GM21786 (cell line): ENCODE results near the gene MACO1.
"Not testable (repeated sequence)": the region's sequence is repeated elsewhere in the genome, so short reads cannot be mapped to it uniquely, and the experiment has no call there.

Experiments
- ATAC-seq: cut with Tn5 transposase; IDR thresholded peaks from one replicate; pipeline ENCODE4 v1.9.1; 2021; ENCODE audit not compliant: unreplicated experiment

Gene MACO1

GRCh38 chr1:25458541-25459298, 28.0 kb downstream of the MACO1 start:
- no peak for ATAC-seq

- ATAC-seq, result no peak
These were observed 29.3 kb downstream of the MACO1 start for GRCh38 chr1:25460020-25460419.

- not testable (repeated sequence) for ATAC-seq
These were observed 30.1 kb downstream of the MACO1 start for GRCh38 chr1:25460816-25461215.

GRCh38 chr1:25461849-25462248, 31.2 kb downstream of the MACO1 start:
- no peak for ATAC-seq

- no peak for ATAC-seq
These were observed 32.0 kb downstream of the MACO1 start for GRCh38 chr1:25462732-25463131.

GRCh38 chr1:25467193-25467592, 36.5 kb downstream of the MACO1 start:
- ATAC-seq, result no peak

GRCh38 chr1:25467616-25468015, 36.9 kb downstream of the MACO1 start:
- ATAC-seq, result no peak

GRCh38 chr1:25468033-25468432, 37.3 kb downstream of the MACO1 start:
- no peak for ATAC-seq

- no peak for ATAC-seq
These were observed 38.5 kb downstream of the MACO1 start for GRCh38 chr1:25469177-25469576.

- ATAC-seq, result no peak
These were observed 41.8 kb downstream of the MACO1 start for GRCh38 chr1:25472471-25472870.

- ATAC-seq, result no peak
These were observed 43.0 kb downstream of the MACO1 start for GRCh38 chr1:25473653-25474225.

GRCh38 chr1:25474439-25475047, 43.8 kb downstream of the MACO1 start:
- ATAC-seq, result no peak

GRCh38 chr1:25476186-25477097, 45.7 kb downstream of the MACO1 start:
- no peak for ATAC-seq

GRCh38 chr1:25477448-25478034, 46.8 kb downstream of the MACO1 start:
- ATAC-seq, result no peak

GRCh38 chr1:25478633-25479032, 47.9 kb downstream of the MACO1 start:
- ATAC-seq, result no peak

- ATAC-seq, result no peak
These were observed 50.9 kb downstream of the MACO1 start for GRCh38 chr1:25481625-25482024.

GRCh38 chr1:25482211-25482610, 51.5 kb downstream of the MACO1 start:
- no peak for ATAC-seq

GRCh38 chr1:25484096-25484495, 53.4 kb downstream of the MACO1 start:
- no peak for ATAC-seq

GRCh38 chr1:25484533-25484932, 53.8 kb downstream of the MACO1 start:
- ATAC-seq, result no peak

GRCh38 chr1:25485536-25486411, 55.1 kb downstream of the MACO1 start:
- ATAC-seq, result no peak
